ENCODE results near the gene TBC1D22A. TPM values are rescaled to one million over a fixed set of nuclear protein-coding genes. Genes with fewer than 3 reads are reported as not detected.

TBC1D22A gene
- total and polyA plus RNA-seq, 2 experiments from 2014 or later, result 9.6 to 13.3 TPM

GRCh38 chr22:46875089-46875488 lies 112.6 kb downstream of the TBC1D22A start:
- no peak for ATAC-seq
- Mint-ChIP-seq H3K4me1 (peaks cover 7% of the 10 kb centered on the region), H3K36me3 (ENCODE audit: low read depth) (peaks cover 30% of the 10 kb centered on the region), H3K9me3 (peaks cover 20% of the 10 kb centered on the region), H3K4me3 (no peak overlapping the region), H3K27ac (no peak overlapping the region), H3K27me3 (ENCODE audit: insufficient read depth, low read depth, poor library complexity) (peaks cover 5% of the 10 kb centered on the region)
- no peak for TF ChIP-seq POLR2AphosphoS5 (IDR thresholded peaks at IDR 0.05; ENCODE audit: low read depth)
- TF ChIP-seq STAT1 (IDR thresholded peaks at IDR 0.05; ENCODE audit: unreplicated experiment), result no peak
- no peak for TF ChIP-seq REST (IDR thresholded peaks at IDR 0.05; ENCODE audit: unreplicated experiment)
- TF ChIP-seq ZNF462 (CRISPR knock-in tag; IDR thresholded peaks at IDR 0.05), result no peak
- TF ChIP-seq CREB1 (CRISPR knock-in tag; IDR thresholded peaks at IDR 0.05; ENCODE audit: low read depth), result no peak
- TF ChIP-seq NANOG (IDR thresholded peaks at IDR 0.05; ENCODE audit: borderline replicate concordance), result no peak
- no peak for TF ChIP-seq ETS1 (IDR thresholded peaks at IDR 0.05)
- TF ChIP-seq EZH2 (IDR thresholded peaks at IDR 0.05; ENCODE audit: low read depth, unreplicated experiment), result no peak
- TF ChIP-seq ZNF114 (CRISPR knock-in tag; IDR thresholded peaks at IDR 0.05), result no peak
- TF ChIP-seq JUNB (IDR thresholded peaks at IDR 0.05; ENCODE audit: unreplicated experiment), result no peak
- no peak for TF ChIP-seq ZNF331 (CRISPR knock-in tag; IDR thresholded peaks at IDR 0.05; ENCODE audit: low read depth)
- no peak for TF ChIP-seq CTCF (conservative IDR thresholded peaks at IDR 0.05; ENCODE audit: low read depth in 2 of 2)
- TF ChIP-seq EZH2phosphoT487 (IDR thresholded peaks at IDR 0.05; ENCODE audit: unreplicated experiment), result no peak
- DNase-seq (ENCODE audit: low spot score), result no peak
- Histone ChIP-seq H3K79me2 (replicated peaks; ENCODE audit: insufficient read depth) (0 out of 2 replicates have a peak, but pooled peaks cover 3% of the 10 kb centered on the region), H2AFZ (no peak overlapping the region), H3K27ac (ENCODE audit: low read depth) (no peak overlapping the region), H3K27me3 (ENCODE audit: insufficient read depth) (no peaks in the 10 kb centered on the region), H3K4me3 (no peak overlapping the region), H3K9me2 (ENCODE audit: insufficient read depth) (no peaks in the 10 kb centered on the region; the same call in 1 of the 2 replicates), H3F3A (replicated peaks; ENCODE audit: low read depth) (no peaks in the 10 kb centered on the region), H3K4me1 (ENCODE audit: insufficient read depth) (no peaks in the 10 kb centered on the region; the same call in 1 of the 2 replicates), H4K20me1 (replicated peaks; ENCODE audit: insufficient read depth) (no peaks in the 10 kb centered on the region), H3K36me3 (ENCODE audit: insufficient read depth) (no peaks in the 10 kb centered on the region), H3K4me2 (no peak overlapping the region)
